Prostate gland (tissue), 2 donors: ENCODE results near the gene TCF4. TPM values are rescaled to one million over a fixed set of nuclear protein-coding genes. Genes with fewer than 3 reads are reported as not detected.

Source experiments
- DNase-seq: peaks from one replicate; pipeline ENCODE4 v3.0.0-alpha.2; 2019; ENCODE audit warnings: low spot score
- H3K27ac ChIP-seq, 2 donors: fragments of 200-600 bp; sonication (generic); 2 replicates each; pipeline ENCODE4 v1.5.1; 2017 to 2019
- H3K27me3 ChIP-seq: fragments of 200-600 bp; sonication (generic); replicated peaks from 2 replicates; pipeline ENCODE4 v1.5.1; 2019; ENCODE audit not compliant: insufficient read depth
- H3K36me3 ChIP-seq, 2 donors: fragments of 200-600 bp; sonication (generic); 1 replicate in 1 of 2; 2 replicates in 1 of 2; pipeline versions ENCODE4 v1.5.1 to v1.8.1; 2017 to 2019
- H3K4me1 ChIP-seq: fragments of 200-600 bp; sonication (generic); replicated peaks from 2 replicates; pipeline ENCODE4 v1.5.1; 2019
- H3K4me3 ChIP-seq, 2 donors: fragments of 200-600 bp; sonication (generic); 2 replicates each; pipeline ENCODE4 v1.5.1; 2017 to 2019
- H3K9me3 ChIP-seq: fragments of 200-600 bp; sonication (generic); 2 replicates; pipeline ENCODE4 v1.5.1; 2017
- POLR2A ChIP-seq: fragments of 450-650 bp; IDR thresholded peaks from one replicate; pipeline ENCODE4 v1.6.1; 2016; ENCODE audit warnings: antibody characterized with exemption, mild to moderate bottlenecking
- POLR2AphosphoS5 ChIP-seq: sonication (generic); formaldehyde crosslinking; IDR thresholded peaks from one replicate; pipeline ENCODE4 v1.6.1; 2017; ENCODE audit warnings: antibody characterized with exemption
- WGBS: methylation state at CpG from one replicate; pipeline ENCODE4 v1.1.5; 2018; 5-methylcytosine and 5-hydroxymethylcytosine counted together
- intact Hi-C: fragments of 100-400 bp; cut with DNase I; formaldehyde crosslinking; loops from one replicate; pipeline ENCODE4 v1.14.2; 2022
- total RNA-seq, 2 donors: library from RNA; depleted of rRNA; stranded (reverse); fragments of >200 nt; gene quantifications; one replicate each; pipeline ENCODE4 v1.1.0, GENCODE V29; 2016
- TF ChIP-seq, protein P1 (sequence below), 4 experiments: fragments of 200-600 bp in 2 of 4; fragments of 450-650 bp in 2 of 4; sonication (generic) in 2 of 4; IDR thresholded peaks; 1 replicate in 3 of 4; 2 replicates in 1 of 4; pipeline ENCODE4 v1.5.1; 2016 to 2019; ENCODE audit warnings: antibody characterized with exemption in 4 of 4, mild to moderate bottlenecking in 2 of 4, moderate library complexity in 2 of 4

TCF4 gene
- total RNA-seq, 2 donors from 2014 or later: 29.8 to 87.2 TPM

DNA sequence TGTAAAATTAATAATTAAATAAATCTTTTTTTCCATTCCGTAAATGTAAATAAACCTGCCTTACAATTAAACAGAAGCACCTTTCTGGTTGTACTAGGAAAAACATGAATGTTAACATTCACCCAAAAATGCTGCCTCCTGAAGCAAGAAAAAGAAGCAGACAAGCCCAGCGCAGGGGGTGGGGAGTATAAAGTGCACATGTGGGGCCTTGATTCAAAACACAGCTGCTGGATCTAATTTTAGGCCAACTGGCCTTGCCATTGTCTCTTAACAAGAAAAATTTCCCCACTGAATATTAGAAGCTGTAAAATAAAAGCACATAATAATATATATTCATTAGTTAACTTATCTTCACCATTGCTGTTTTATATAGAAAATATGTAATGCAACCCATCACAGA is 28.3 kb downstream of the TCF4 start:
- no peaks in the 10 kb centered on the region for H3K36me3 ChIP-seq
- 93% methylated on average over 2 of the region's 2 CpGs for WGBS
- H3K4me1 ChIP-seq: no peaks in the 10 kb centered on the region

DNA sequence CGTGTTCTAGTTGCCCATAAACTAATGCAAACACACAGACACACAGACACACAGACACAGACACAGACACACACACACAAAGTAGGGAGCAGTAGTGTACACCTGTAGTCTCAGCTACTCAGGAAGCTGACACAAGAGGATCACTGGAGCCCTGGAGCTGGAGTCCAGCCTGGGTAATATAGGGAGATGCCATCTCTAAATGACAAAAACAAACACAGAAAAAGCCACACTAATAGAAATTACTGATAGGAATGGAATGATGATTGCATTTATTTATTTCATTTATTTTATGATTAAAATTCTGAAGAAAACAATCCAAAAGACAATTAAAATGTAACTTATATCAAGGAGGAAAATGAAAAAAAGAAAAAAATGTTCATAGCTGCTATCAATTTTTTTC is 30.8 kb downstream of the TCF4 start:
- H3K27ac ChIP-seq: no peak overlapping the region
- no peaks in the 10 kb centered on the region for H3K27me3 ChIP-seq
- H3K4me1 ChIP-seq: no peaks in the 10 kb centered on the region
- H3K36me3 ChIP-seq: no peaks in the 10 kb centered on the region
- intact Hi-C loops: no loop called here
- DNase-seq: no peak
- no peaks in the 10 kb centered on the region for H3K9me3 ChIP-seq
- 97% methylated on average over 1 of the region's 1 CpG for WGBS
- no peak for TF ChIP-seq POLR2A
- TF ChIP-seq, protein P1, sequence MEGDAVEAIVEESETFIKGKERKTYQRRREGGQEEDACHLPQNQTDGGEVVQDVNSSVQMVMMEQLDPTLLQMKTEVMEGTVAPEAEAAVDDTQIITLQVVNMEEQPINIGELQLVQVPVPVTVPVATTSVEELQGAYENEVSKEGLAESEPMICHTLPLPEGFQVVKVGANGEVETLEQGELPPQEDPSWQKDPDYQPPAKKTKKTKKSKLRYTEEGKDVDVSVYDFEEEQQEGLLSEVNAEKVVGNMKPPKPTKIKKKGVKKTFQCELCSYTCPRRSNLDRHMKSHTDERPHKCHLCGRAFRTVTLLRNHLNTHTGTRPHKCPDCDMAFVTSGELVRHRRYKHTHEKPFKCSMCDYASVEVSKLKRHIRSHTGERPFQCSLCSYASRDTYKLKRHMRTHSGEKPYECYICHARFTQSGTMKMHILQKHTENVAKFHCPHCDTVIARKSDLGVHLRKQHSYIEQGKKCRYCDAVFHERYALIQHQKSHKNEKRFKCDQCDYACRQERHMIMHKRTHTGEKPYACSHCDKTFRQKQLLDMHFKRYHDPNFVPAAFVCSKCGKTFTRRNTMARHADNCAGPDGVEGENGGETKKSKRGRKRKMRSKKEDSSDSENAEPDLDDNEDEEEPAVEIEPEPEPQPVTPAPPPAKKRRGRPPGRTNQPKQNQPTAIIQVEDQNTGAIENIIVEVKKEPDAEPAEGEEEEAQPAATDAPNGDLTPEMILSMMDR (IDR thresholded peaks at IDR 0.05): no peak
- no peak for TF ChIP-seq POLR2AphosphoS5
- H3K4me3 ChIP-seq: no peak overlapping the region

More for the DNA sequence above, 28.3 kb downstream of the TCF4 start:
- H3K9me3 ChIP-seq: no peaks in the 10 kb centered on the region
- no peaks in the 10 kb centered on the region for H3K27me3 ChIP-seq
- no peak overlapping the region for H3K27ac ChIP-seq
- TF ChIP-seq, protein P1 (IDR thresholded peaks at IDR 0.05): no peak
- TF ChIP-seq POLR2AphosphoS5: no peak
- no peak for TF ChIP-seq POLR2A
- H3K4me3 ChIP-seq: no peak overlapping the region
- DNase-seq: no peak
- intact Hi-C loops: no loop called here

DNA sequence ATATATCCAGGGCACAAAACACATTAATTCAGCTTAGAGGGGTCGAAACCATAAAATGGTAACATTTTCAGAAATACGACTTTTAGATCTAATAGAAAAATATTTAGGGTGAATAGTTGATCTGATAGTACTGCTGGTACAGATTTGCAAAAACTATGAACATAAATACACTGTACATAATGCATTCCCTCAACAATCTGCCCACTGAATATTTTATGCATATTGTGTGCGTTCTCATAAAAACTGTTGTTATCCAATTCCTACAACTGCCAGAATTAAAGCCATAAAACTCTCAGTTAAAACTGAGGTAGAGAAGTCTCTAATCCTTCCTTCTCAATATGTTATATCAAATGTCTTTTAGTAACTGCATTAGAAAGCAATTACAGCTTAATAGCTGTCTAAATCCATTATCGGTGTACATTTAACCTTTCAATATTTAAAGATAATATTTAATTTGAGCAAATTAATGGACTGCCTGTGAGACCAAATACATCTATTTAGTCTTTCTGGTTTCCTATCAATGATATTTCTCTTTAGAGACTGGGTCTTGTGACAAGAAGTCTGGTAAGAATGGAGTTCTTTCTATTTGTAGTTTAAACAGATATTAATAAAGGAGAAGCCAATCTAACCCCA is 32.5 kb downstream of the TCF4 start:
- H3K4me3 ChIP-seq: no peak overlapping the region
- no peak for DNase-seq
- H3K27ac ChIP-seq: no peak overlapping the region
- TF ChIP-seq, protein P1 (IDR thresholded peaks at IDR 0.05): no peak
- no peak for TF ChIP-seq POLR2A
- TF ChIP-seq POLR2AphosphoS5: no peak
- H3K9me3 ChIP-seq: no peaks in the 10 kb centered on the region
- H3K27me3 ChIP-seq: no peaks in the 10 kb centered on the region
- 87% methylated on average over 4 of the region's 4 CpGs for WGBS
- intact Hi-C loops: no loop called here
- no peaks in the 10 kb centered on the region for H3K36me3 ChIP-seq
- H3K4me1 ChIP-seq: no peaks in the 10 kb centered on the region

DNA sequence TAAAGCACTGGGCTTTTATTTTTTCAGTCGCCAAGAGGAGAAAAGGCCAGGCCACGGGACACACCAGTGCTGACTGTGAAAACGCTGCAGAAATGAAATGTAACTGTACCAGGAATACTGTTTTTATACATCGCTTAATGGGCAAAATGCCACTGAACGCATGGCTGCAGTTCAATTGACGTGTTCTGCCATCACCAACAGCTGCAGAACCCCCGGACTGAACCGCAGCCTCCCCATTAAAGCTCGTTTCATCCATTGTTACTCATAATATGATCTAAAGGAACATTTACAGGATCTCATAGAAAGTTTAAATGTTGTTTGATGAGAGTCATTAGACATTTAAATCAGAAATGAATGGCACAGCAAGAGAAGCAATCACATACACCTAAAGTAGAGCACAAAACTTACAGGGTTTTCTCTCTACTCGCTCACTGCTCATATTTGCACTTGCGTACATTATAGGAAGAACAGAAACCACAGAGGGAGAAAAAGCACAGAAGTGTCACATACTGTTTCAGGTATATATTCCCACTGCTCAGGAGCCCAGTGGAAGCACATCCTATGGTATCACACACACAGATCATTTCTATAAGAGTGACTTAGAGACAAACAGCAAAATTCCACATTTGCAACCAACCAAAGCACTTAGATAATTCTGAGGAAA is 35.3 kb downstream of the TCF4 start:
- Histone ChIP-seq H3K9me3 (no peaks in the 10 kb centered on the region), H3K4me3 (no peak overlapping the region), H3K4me1 (no peaks in the 10 kb centered on the region), H3K27ac (no peak overlapping the region), H3K36me3 (no peaks in the 10 kb centered on the region), H3K27me3 (no peaks in the 10 kb centered on the region)
- intact Hi-C loops: no loop called here
- no peak for TF ChIP-seq POLR2A
- no peak for TF ChIP-seq POLR2AphosphoS5
- TF ChIP-seq, protein P1 (IDR thresholded peaks at IDR 0.05): no peak
- WGBS: 75% methylated on average over 11 of the region's 11 CpGs
- DNase-seq: no peak

DNA sequence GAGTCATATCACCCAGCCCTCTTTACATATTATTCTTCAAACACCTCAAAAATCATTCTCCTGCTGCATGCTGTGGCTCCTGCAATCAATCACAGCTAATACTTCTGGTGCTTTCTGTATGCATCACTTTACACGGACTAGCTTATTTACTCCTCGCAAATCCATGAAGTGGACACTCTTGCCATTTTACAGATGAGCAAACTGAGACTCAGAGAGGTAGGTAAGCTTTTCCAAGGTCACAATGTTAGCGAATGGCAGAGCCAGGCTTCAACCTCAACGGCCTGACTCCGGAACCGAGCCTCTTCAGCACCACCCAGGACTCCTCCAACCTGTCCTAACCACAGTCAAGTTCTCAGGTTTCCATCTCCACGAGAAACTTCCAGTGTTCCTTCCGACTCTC is 36.8 kb downstream of the TCF4 start:
- Histone ChIP-seq H3K27me3 (no peaks in the 10 kb centered on the region), H3K4me3 (no peak overlapping the region), H3K27ac (no peak overlapping the region), H3K4me1 (no peaks in the 10 kb centered on the region), H3K9me3 (no peaks in the 10 kb centered on the region), H3K36me3 (no peaks in the 10 kb centered on the region)
- DNase-seq: no peak
- no peak for TF ChIP-seq POLR2AphosphoS5
- TF ChIP-seq, protein P1 (IDR thresholded peaks at IDR 0.05): no peak
- TF ChIP-seq POLR2A: no peak
- 96% methylated on average over 8 of the region's 8 CpGs for WGBS
- intact Hi-C loops: no loop called here
